ENCODE measurements around the gene PACSIN1. TPM values are rescaled to one million over a fixed set of nuclear protein-coding genes. Genes with fewer than 3 reads are reported as not detected.

The PACSIN1 gene
- total and polyA plus RNA-seq, 2 of the 4 experiments (the other 2 are of a cell fraction), result 0.02 TPM; not detected in 1

- Histone ChIP-seq H3K56ac (ENCODE audit: extremely low read depth, insufficient read depth, low read length) (no peak overlapping the region), H3K9ac (ENCODE audit: low read depth, low read length) (no peak overlapping the region), H2BK120ac (ENCODE audit: low read depth, low read length) (no peak overlapping the region), H2AK5ac (ENCODE audit: low read depth, low read length) (no peak overlapping the region), H3K4me3 (ENCODE audit: insufficient read depth, low read depth, low read length) (no peak overlapping the region), H3K4me1 (ENCODE audit: control insufficient read depth, insufficient read depth, low read length) (no peaks in the 10 kb centered on the region), H3K18ac (ENCODE audit: low read depth, low read length) (no peak overlapping the region), H2AK9ac (replicated peaks; ENCODE audit: low read depth, low read length, poor library complexity) (peak overlapping the region; percentile 13), H3K14ac (replicated peaks; ENCODE audit: low read depth, low read length) (no peak overlapping the region), H4K5ac (ENCODE audit: low read depth, low read length) (no peak overlapping the region), H3K23ac (ENCODE audit: low read depth, low read length) (no peak overlapping the region), H3K4ac (ENCODE audit: low read depth, low read length) (no peak overlapping the region), H2BK5ac (ENCODE audit: low read depth, low read length, poor library complexity, severe bottlenecking) (no peak overlapping the region), H2AFZ (replicated peaks; ENCODE audit: low read length, poor library complexity) (no peak overlapping the region), H2BK15ac (ENCODE audit: low read depth, low read length) (no peak overlapping the region), H3K27me3 (ENCODE audit: control insufficient read depth, insufficient read depth, low read length) (peaks cover 9% of the 10 kb centered on the region; the same call in 1 of the 2 replicates), H4K20me1 (ENCODE audit: insufficient read depth, low read length) (no peaks in the 10 kb centered on the region), H3K9me1 (ENCODE audit: insufficient read depth, low read length) (no peaks in the 10 kb centered on the region), H3K36me3 (ENCODE audit: control insufficient read depth, insufficient read depth, low read length) (no peaks in the 10 kb centered on the region), H3K9me3 (ENCODE audit: control insufficient read depth, insufficient read depth, low read length) (no peaks in the 10 kb centered on the region), H3K79me1 (ENCODE audit: low read depth in 1 of 2, low read length in 2 of 2) (no peaks in the 10 kb centered on the region), H4K8ac (ENCODE audit: low read depth in 2 of 2, low read length in 2 of 2) (no peak overlapping the region), H3K27ac (ENCODE audit: insufficient read depth, low read length) (no peak overlapping the region), H4K91ac (ENCODE audit: insufficient read depth, low read depth, low read length) (no peak overlapping the region), H3K4me2 (ENCODE audit: low read depth, low read length) (no peak overlapping the region), H2BK20ac (ENCODE audit: low read depth, low read length) (no peak overlapping the region)
- intact Hi-C loops (cut with micrococcal nuclease) (no loop called here), dilution Hi-C loops (cut with HindIII; ENCODE audit: low sequenced_read_pairs, unreplicated experiment) (no loop called here), in situ Hi-C loops (cut with MboI; ENCODE audit: low sequenced_read_pairs) (no loop called here)
- no peak for DNase-seq
- ChIA-PET CTCF (no interaction called here), POLR2A (ENCODE audit: unreplicated experiment) (no interaction called here)
- ATAC-seq (ENCODE audit: low read depth), result no peak
- BruUV-seq (replicated peaks), result no TSS peak
- TF ChIP-seq CHD1 (IDR thresholded peaks at IDR 0.05; ENCODE audit: low read depth, low read length) (no peak), MXI1 (IDR thresholded peaks at IDR 0.05; ENCODE audit: borderline replicate concordance, low read depth, low read length) (no peak), USF2 (IDR thresholded peaks at IDR 0.05; ENCODE audit: low read depth, low read length) (no peak)
- no CpG with 5 or more reads among the region's 6 CpGs for WGBS, 2 experiments (ENCODE audit: extremely low coverage in 2 of 2, insufficient read length in 1 of 2)
Measured at GRCh38 chr6:34535199-34535598, 69.3 kb downstream of the PACSIN1 start.
